Parathyroid adenoma (tissue), 2 donors: ENCODE results near the gene ICA1.
"Not testable (repeated sequence)": the region's sequence is repeated elsewhere in the genome, so short reads cannot be mapped to it uniquely, and the experiment has no call there.

Experiments
- H2AFZ ChIP-seq: fragments of 300-600 bp; sonication (generic); one replicate; pipeline ENCODE4 v1.7.0; 2017; ENCODE audit warnings: antibody characterized with exemption, mild to moderate bottlenecking
- H3K27ac ChIP-seq: fragments of 300-600 bp; sonication (generic); one replicate; pipeline ENCODE4 v1.7.0; 2017
- H3K27me3 ChIP-seq: fragments of 300-600 bp; sonication (generic); one replicate; pipeline ENCODE4 v1.7.0; 2017; ENCODE audit warnings: low read length; ENCODE audit not compliant: control insufficient read depth, insufficient read depth
- H3K36me3 ChIP-seq: fragments of 300-600 bp; sonication (generic); one replicate; pipeline ENCODE4 v1.7.0; 2017; ENCODE audit warnings: low read length; ENCODE audit not compliant: control insufficient read depth, insufficient read depth
- H3K4me1 ChIP-seq: fragments of 300-600 bp; sonication (generic); one replicate; pipeline ENCODE4 v1.7.0; 2017; ENCODE audit warnings: control low read depth
- H3K4me2 ChIP-seq: fragments of 300-600 bp; sonication (generic); one replicate; pipeline ENCODE4 v1.7.0; 2017; ENCODE audit warnings: low read length
- H3K4me3 ChIP-seq: fragments of 300-600 bp; sonication (generic); one replicate; pipeline ENCODE4 v1.7.0; 2017; ENCODE audit warnings: low read depth, low read length
- H3K79me2 ChIP-seq: fragments of 300-600 bp; sonication (generic); one replicate; pipeline ENCODE4 v1.7.0; 2017; ENCODE audit warnings: control low read depth
- H3K9ac ChIP-seq: fragments of 300-600 bp; sonication (generic); one replicate; pipeline ENCODE4 v1.7.0; 2017; ENCODE audit warnings: mild to moderate bottlenecking
- H3K9me3 ChIP-seq: fragments of 300-600 bp; sonication (generic); one replicate; pipeline ENCODE4 v1.7.0; 2017; ENCODE audit warnings: low read length; ENCODE audit not compliant: control insufficient read depth
- CTCF ChIP-seq: fragments of 300-600 bp; sonication (generic); IDR thresholded peaks from one replicate; pipeline ENCODE4 v1.7.0; 2017; ENCODE audit warnings: antibody characterized with exemption, mild to moderate bottlenecking
- donor health status: primary hyperparathyroidism.

ICA1 gene

GRCh38 chr7:8254215-8254614, 7.8 kb downstream of the ICA1 start:
- Histone ChIP-seq H3K9ac (no peak overlapping the region), H3K4me2 (no peak overlapping the region), H3K79me2 (no peaks in the 10 kb centered on the region), H3K4me1 (peaks cover 2% of the 10 kb centered on the region), H3K9me3 (no peaks in the 10 kb centered on the region), H3K27me3 (no peaks in the 10 kb centered on the region), H2AFZ (peak overlapping the region; percentile 17), H3K27ac (no peak overlapping the region), H3K36me3 (no peaks in the 10 kb centered on the region), H3K4me3 (no peak overlapping the region)
- TF ChIP-seq CTCF, result no peak

- H3K9me3 ChIP-seq, result no peaks in the 10 kb centered on the region
- peaks cover 2% of the 10 kb centered on the region for H3K4me1 ChIP-seq
- H3K36me3 ChIP-seq, result no peaks in the 10 kb centered on the region
- H3K4me2 ChIP-seq, result no peak overlapping the region
- no peak for TF ChIP-seq CTCF
- H2AFZ ChIP-seq, result no peak overlapping the region
- no peak overlapping the region for H3K27ac ChIP-seq
- no peak overlapping the region for H3K4me3 ChIP-seq
- no peaks in the 10 kb centered on the region for H3K79me2 ChIP-seq
- no peak overlapping the region for H3K9ac ChIP-seq
- no peaks in the 10 kb centered on the region for H3K27me3 ChIP-seq
Observed at GRCh38 chr7:8251195-8251594, 10.8 kb downstream of the ICA1 start.

GRCh38 chr7:8250547-8250946, 11.4 kb downstream of the ICA1 start:
- H3K9me3 ChIP-seq, result no peaks in the 10 kb centered on the region
- no peaks in the 10 kb centered on the region for H3K79me2 ChIP-seq
- H3K4me1 ChIP-seq, result peaks cover 2% of the 10 kb centered on the region

GRCh38 chr7:8249121-8249520, 12.8 kb downstream of the ICA1 start:
- Histone ChIP-seq H3K4me1 (peaks cover under 1% of the 10 kb centered on the region), H3K4me3 (no peak overlapping the region), H3K36me3 (no peaks in the 10 kb centered on the region), H3K79me2 (no peaks in the 10 kb centered on the region), H3K9ac (no peak overlapping the region), H3K4me2 (no peak overlapping the region), H2AFZ (no peak overlapping the region), H3K9me3 (no peaks in the 10 kb centered on the region), H3K27ac (no peak overlapping the region), H3K27me3 (no peaks in the 10 kb centered on the region)
- TF ChIP-seq CTCF, result no peak

More at GRCh38 chr7:8250547-8250946, 11.4 kb downstream of the ICA1 start:
- no peak overlapping the region for H3K4me2 ChIP-seq
- H3K4me3 ChIP-seq, result no peak overlapping the region
- H3K27me3 ChIP-seq, result no peaks in the 10 kb centered on the region
- no peak overlapping the region for H2AFZ ChIP-seq
- no peak for TF ChIP-seq CTCF
- no peaks in the 10 kb centered on the region for H3K36me3 ChIP-seq
- no peak overlapping the region for H3K27ac ChIP-seq
- no peak overlapping the region for H3K9ac ChIP-seq

GRCh38 chr7:8246020-8246419, 15.9 kb downstream of the ICA1 start:
- Histone ChIP-seq H3K27me3 (no peaks in the 10 kb centered on the region), H3K9ac (no peak overlapping the region), H3K4me3 (no peak overlapping the region), H3K9me3 (no peaks in the 10 kb centered on the region), H3K27ac (no peak overlapping the region), H3K79me2 (peaks cover 4% of the 10 kb centered on the region), H3K4me1 (no peaks in the 10 kb centered on the region), H3K4me2 (no peak overlapping the region), H2AFZ (peak overlapping the region; percentile 21), H3K36me3 (no peaks in the 10 kb centered on the region)
- no peak for TF ChIP-seq CTCF

GRCh38 chr7:8245032-8245431, 16.9 kb downstream of the ICA1 start:
- H3K4me1 ChIP-seq, H3K27ac ChIP-seq, H2AFZ ChIP-seq, H3K9me3 ChIP-seq, H3K4me2 ChIP-seq, H3K27me3 ChIP-seq, H3K36me3 ChIP-seq, H3K4me3 ChIP-seq, H3K9ac ChIP-seq, H3K79me2 ChIP-seq: not testable (repeated sequence)

GRCh38 chr7:8243059-8243458, 18.9 kb downstream of the ICA1 start:
- H3K4me2 ChIP-seq, H2AFZ ChIP-seq, H3K9ac ChIP-seq, H3K27ac ChIP-seq, H3K79me2 ChIP-seq, H3K9me3 ChIP-seq, H3K36me3 ChIP-seq, H3K4me3 ChIP-seq, H3K27me3 ChIP-seq, H3K4me1 ChIP-seq: not testable (repeated sequence)
